ENCODE results near the gene SERTM2. TPM values are rescaled to one million over a fixed set of nuclear protein-coding genes. Genes with fewer than 3 reads are reported as not detected.

Gene SERTM2
- total RNA-seq, result not detected in 2 replicates

GRCh38 chrX:111511477-111511876 is at the start of gene SERTM2:
Gene SERTM2, plus strand, starts transcription at chrX:111511645. Its CDS starts 7,213 bp downstream, at chrX:111518858.

Other genes with a start within 250 kb of the SERTM2 start
- gene CAPN6, start 241.2 kb upstream of the SERTM2 start, total RNA-seq, result 4.3 and 9.9 TPM in 2 replicates
- not detected in 2 replicates for gene DCX, start 99.5 kb upstream of the SERTM2 start, total RNA-seq
- 35.2 and 61.2 TPM in 2 replicates for gene ALG13, start 169.5 kb downstream of the SERTM2 start, total RNA-seq

Data from placental epithelial cell (primary cell).